Superior temporal gyrus (tissue), 1 donor: ENCODE measurements around the gene CASTOR1.

Experiments
- DNase-seq: peaks from one replicate; pipeline ENCODE4 v3.0.0-alpha.2; 2016; ENCODE audit errors: extremely low spot score

Gene CASTOR1

GRCh38 chr22:30265823-30266444, 23.4 kb downstream of the CASTOR1 start:
- DNase-seq, result no peak

- DNase-seq, result no peak
Measured at GRCh38 chr22:30265131-30265720, 24.1 kb downstream of the CASTOR1 start.

GRCh38 chr22:30263883-30264282, 25.4 kb downstream of the CASTOR1 start:
- no peak for DNase-seq

GRCh38 chr22:30262917-30263741, 26.2 kb downstream of the CASTOR1 start:
- peak; percentile 78 for DNase-seq

GRCh38 chr22:30262112-30262511, 27.2 kb downstream of the CASTOR1 start:
- no peak for DNase-seq

- DNase-seq, result no peak
Measured at GRCh38 chr22:30261134-30261533, 28.2 kb downstream of the CASTOR1 start.

GRCh38 chr22:30260682-30261081, 28.6 kb downstream of the CASTOR1 start:
- DNase-seq, result no peak

GRCh38 chr22:30260276-30260675, 29.0 kb downstream of the CASTOR1 start:
- DNase-seq, result no peak

GRCh38 chr22:30254314-30254713, 35.0 kb downstream of the CASTOR1 start:
- DNase-seq, result no peak

GRCh38 chr22:30253205-30253852, 36.0 kb downstream of the CASTOR1 start:
- DNase-seq, result peak; percentile 41

- DNase-seq, result no peak
Measured at GRCh38 chr22:30252411-30253204, 36.7 kb downstream of the CASTOR1 start.

- DNase-seq, result no peak
Measured at GRCh38 chr22:30251711-30252110, 37.6 kb downstream of the CASTOR1 start.

GRCh38 chr22:30250661-30251267, 38.5 kb downstream of the CASTOR1 start:
- DNase-seq, result no peak

- DNase-seq, result no peak
Measured at GRCh38 chr22:30250039-30250565, 39.2 kb downstream of the CASTOR1 start.

GRCh38 chr22:30249049-30250038, 40.0 kb downstream of the CASTOR1 start:
- DNase-seq, result no peak

GRCh38 chr22:30248484-30248883, 40.8 kb downstream of the CASTOR1 start:
- no peak for DNase-seq

GRCh38 chr22:30247974-30248373, 41.3 kb downstream of the CASTOR1 start:
- no peak for DNase-seq

- no peak for DNase-seq
Measured at GRCh38 chr22:30247561-30247960, 41.7 kb downstream of the CASTOR1 start.

- DNase-seq, result no peak
Measured at GRCh38 chr22:30246814-30247376, 42.4 kb downstream of the CASTOR1 start.
